ENCODE data around the gene ZNF17.

- TF ChIP-seq CTCF (IDR thresholded peaks at IDR 0.05) (peak; percentile 72), EZH2 (IDR thresholded peaks at IDR 0.05; ENCODE audit: borderline replicate concordance, insufficient read depth, low read depth, low read length, poor library complexity, severe bottlenecking) (no peak)
Observed at GRCh38 chr19:57406516-57407123, 4.3 kb upstream of the ZNF17 start.
